Hepatocyte (in vitro differentiated cells): Measurements from ENCODE around the gene PAM. TPM values are rescaled to one million over a fixed set of nuclear protein-coding genes. Genes with fewer than 3 reads are reported as not detected.

Experiments used
- DNase-seq: peaks from one replicate; pipeline ENCODE4 v3.0.0-alpha.2; 2016; ENCODE audit warnings: low spot score
- H2AFZ ChIP-seq: fragments of 200-600 bp; sonication (generic); 2 replicates; pipeline ENCODE4 v1.6.0; 2016; ENCODE audit warnings: antibody characterized with exemption, mild to moderate bottlenecking
- H3K27ac ChIP-seq: fragments of 200-600 bp; sonication (generic); 2 replicates; pipeline ENCODE4 v1.5.1; 2016; ENCODE audit warnings: mild to moderate bottlenecking
- H3K27me3 ChIP-seq: fragments of 200-600 bp; sonication (generic); 2 replicates; pipeline ENCODE4 v1.6.1; 2016
- H3K36me3 ChIP-seq: fragments of 200-600 bp; sonication (generic); replicated peaks from 2 replicates; pipeline ENCODE4 v1.5.1; 2016; ENCODE audit warnings: low read depth; ENCODE audit not compliant: insufficient read depth
- H3K4me1 ChIP-seq: fragments of 200-600 bp; sonication (generic); 2 replicates; pipeline ENCODE4 v1.5.1; 2016; ENCODE audit warnings: mild to moderate bottlenecking, moderate library complexity; ENCODE audit not compliant: insufficient read depth
- H3K4me2 ChIP-seq: fragments of 200-600 bp; sonication (generic); 2 replicates; pipeline ENCODE4 v1.6.0; 2016
- H3K4me3 ChIP-seq: fragments of 200-600 bp; sonication (generic); 2 replicates; pipeline ENCODE4 v1.5.1; 2016; ENCODE audit warnings: mild to moderate bottlenecking
- H3K79me2 ChIP-seq: fragments of 200-600 bp; sonication (generic); 2 replicates; pipeline ENCODE4 v1.6.0; 2017; ENCODE audit warnings: mild to moderate bottlenecking
- H3K9me2 ChIP-seq: fragments of 200-600 bp; sonication (generic); replicated peaks from 2 replicates; pipeline ENCODE4 v1.6.0; 2017; ENCODE audit warnings: mild to moderate bottlenecking; ENCODE audit not compliant: insufficient read depth
- H3K9me3 ChIP-seq: fragments of 200-600 bp; sonication (generic); 2 replicates; pipeline ENCODE4 v1.5.1; 2016; ENCODE audit warnings: low read depth, mild to moderate bottlenecking
- H4K20me1 ChIP-seq: fragments of 200-600 bp; sonication (generic); 2 replicates; pipeline ENCODE4 v1.6.0; 2016; ENCODE audit warnings: mild to moderate bottlenecking; ENCODE audit not compliant: insufficient read depth, poor library complexity, severe bottlenecking
- CTCF ChIP-seq: fragments of 200-600 bp; sonication (generic); IDR thresholded peaks from 2 replicates; pipeline ENCODE4 v1.5.1; 2016; ENCODE audit warnings: antibody characterized with exemption, mild to moderate bottlenecking; ENCODE audit not compliant: poor library complexity
- EZH2 ChIP-seq: fragments of 200-600 bp; sonication (generic); IDR thresholded peaks from 2 replicates; pipeline ENCODE4 v1.6.1; 2016; ENCODE audit warnings: antibody characterized with exemption, mild to moderate bottlenecking, borderline replicate concordance
- EZH2phosphoT487 ChIP-seq: fragments of 200-600 bp; sonication (generic); IDR thresholded peaks from one replicate; pipeline ENCODE4 v1.6.1; 2018; ENCODE audit warnings: antibody characterized with exemption, mild to moderate bottlenecking, low read depth, moderate library complexity; ENCODE audit not compliant: unreplicated experiment, severe bottlenecking
- WGBS: methylation state at CpG from one replicate; pipeline ENCODE4 v1.1.6; 2016; ENCODE audit warnings: low lambda C conversion rate; ENCODE audit errors: missing lambda C conversion rate; 5-methylcytosine and 5-hydroxymethylcytosine counted together
- polyA plus RNA-seq: library from polyadenylated mRNA; unstranded; fragments of >200 nt; fragmentation: Nextera tagmentation; extraction: Ambion mirVana; gene quantifications from 2 replicates; pipeline ENCODE4 v1.2.1, GENCODE V29; 2016
- total RNA-seq: library from RNA; depleted of rRNA; stranded (reverse); fragments of >200 nt; gene quantifications from 2 replicates; pipeline ENCODE4 v1.2.3, GENCODE V29; 2014

Gene PAM
- total and polyA plus RNA-seq, 2 experiments from 2014 or later, result 118 to 158 TPM

DNA sequence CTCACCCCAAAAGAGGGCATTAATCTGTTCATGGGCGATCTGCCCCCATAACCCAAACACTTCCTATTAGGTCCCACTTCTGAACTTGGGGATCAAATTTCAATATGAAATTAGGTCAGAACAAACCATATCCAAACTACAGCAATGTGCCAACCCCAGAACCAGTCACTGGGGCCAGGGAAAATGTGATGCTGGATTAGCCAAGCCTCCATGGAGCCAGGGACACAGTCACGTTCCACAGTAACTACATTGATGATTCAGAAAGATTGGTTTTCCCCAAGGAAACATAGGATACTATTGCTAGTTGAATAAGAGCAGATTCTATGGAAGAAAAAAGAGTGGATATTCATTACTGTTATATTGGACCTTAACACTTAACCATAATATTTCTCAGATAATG, 280.6 kb downstream of the PAM start:
- Histone ChIP-seq H3K27ac (no peak overlapping the region), H3K4me3 (no peak overlapping the region), H3K36me3 (no peaks in the 10 kb centered on the region), H2AFZ (no peak overlapping the region), H3K4me1 (no peaks in the 10 kb centered on the region), H3K27me3 (no peaks in the 10 kb centered on the region), H4K20me1 (no peaks in the 10 kb centered on the region), H3K79me2 (no peaks in the 10 kb centered on the region), H3K4me2 (no peak overlapping the region), H3K9me2 (no peaks in the 10 kb centered on the region), H3K9me3 (no peaks in the 10 kb centered on the region)
- no peak for TF ChIP-seq EZH2
- TF ChIP-seq EZH2phosphoT487, result no peak
- TF ChIP-seq CTCF, result no peak
- no peak for DNase-seq
- 81% methylated on average over 2 of the region's 2 CpGs for WGBS

DNA sequence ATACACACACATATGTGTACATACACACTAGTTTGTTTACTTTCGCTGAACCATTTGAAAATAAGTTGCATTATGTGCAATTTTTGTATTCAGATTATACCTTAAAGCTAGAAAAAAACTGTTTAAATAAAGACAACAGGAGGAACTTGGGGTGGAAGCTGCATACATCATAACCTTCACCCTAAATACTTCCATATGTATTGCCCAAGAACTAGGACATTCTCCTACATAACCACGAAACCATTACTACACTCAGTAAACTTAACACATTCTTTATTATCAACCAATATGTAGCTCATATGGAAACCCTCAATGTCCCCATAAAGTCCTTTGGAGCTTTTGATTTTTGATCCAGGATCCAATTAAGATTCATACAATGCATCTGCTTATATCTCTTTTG, 281.5 kb downstream of the PAM start:
- H3K79me2 ChIP-seq, result no peaks in the 10 kb centered on the region
- no peaks in the 10 kb centered on the region for H3K4me1 ChIP-seq
- no peaks in the 10 kb centered on the region for H3K27me3 ChIP-seq
- H3K4me2 ChIP-seq, result no peak overlapping the region
- WGBS, result 85% methylated on average over 2 of the region's 2 CpGs
- no peak for DNase-seq
- no peaks in the 10 kb centered on the region for H4K20me1 ChIP-seq
- H3K4me3 ChIP-seq, result no peak overlapping the region
- no peaks in the 10 kb centered on the region for H3K36me3 ChIP-seq
- H3K9me3 ChIP-seq, result no peaks in the 10 kb centered on the region
- no peak overlapping the region for H2AFZ ChIP-seq
- no peak for TF ChIP-seq EZH2
- H3K27ac ChIP-seq, result no peak overlapping the region
- no peaks in the 10 kb centered on the region for H3K9me2 ChIP-seq

GRCh38 chr5:103037673-103038455, 282.8 kb downstream of the PAM start:
- H4K20me1 ChIP-seq, result no peaks in the 10 kb centered on the region

More at GRCh38 chr5:103037673-103038455, 282.8 kb downstream of the PAM start:
- no peak overlapping the region for H3K4me2 ChIP-seq
- H3K9me3 ChIP-seq, result no peaks in the 10 kb centered on the region
- no peak overlapping the region for H2AFZ ChIP-seq
- 97% methylated on average over 4 of the region's 4 CpGs for WGBS
- no peak for DNase-seq
- H3K9me2 ChIP-seq, result no peaks in the 10 kb centered on the region
- H3K4me3 ChIP-seq, result no peak overlapping the region
- no peak for TF ChIP-seq EZH2
- no peak for TF ChIP-seq EZH2phosphoT487
- TF ChIP-seq CTCF, result no peak
- H3K27me3 ChIP-seq, result no peaks in the 10 kb centered on the region
- no peaks in the 10 kb centered on the region for H3K36me3 ChIP-seq
- H3K79me2 ChIP-seq, result no peaks in the 10 kb centered on the region
- no peaks in the 10 kb centered on the region for H3K4me1 ChIP-seq
- no peak overlapping the region for H3K27ac ChIP-seq
